ENCODE measurements around the gene MLEC.

GRCh38 chr12:120702637-120703036 lies 15.7 kb downstream of the MLEC start:
- no peak for TF ChIP-seq CEBPB (IDR thresholded peaks at IDR 0.05)
- no peak for TF ChIP-seq RAD21 (IDR thresholded peaks at IDR 0.05; ENCODE audit: low read depth)
- no peak for TF ChIP-seq MAX (IDR thresholded peaks at IDR 0.05)
- no peak for TF ChIP-seq FOXM1 (IDR thresholded peaks at IDR 0.05; ENCODE audit: borderline replicate concordance, low read depth)
- TF ChIP-seq YY1 (IDR thresholded peaks at IDR 0.05; ENCODE audit: low read depth), result no peak
- TF ChIP-seq TAF1 (IDR thresholded peaks at IDR 0.05; ENCODE audit: low read depth), result no peak
